RCC 7860 (cell line): Measurements from ENCODE around the gene LENEP.

Source experiments
- DNase-seq: peaks from one replicate; pipeline ENCODE4 v3.0.0-alpha.2; 2015; ENCODE audit warnings: low spot score
- FAIRE-seq: peaks from 2 replicates; lab custom pipeline; 2012; peaks lifted over from hg19 to GRCh38; lab: Jason Lieb, UNC

LENEP gene

GRCh38 chr1:155022136-155022926 is 28.9 kb downstream of the LENEP start:
- DNase-seq = no peak
- no peak for FAIRE-seq

DNA sequence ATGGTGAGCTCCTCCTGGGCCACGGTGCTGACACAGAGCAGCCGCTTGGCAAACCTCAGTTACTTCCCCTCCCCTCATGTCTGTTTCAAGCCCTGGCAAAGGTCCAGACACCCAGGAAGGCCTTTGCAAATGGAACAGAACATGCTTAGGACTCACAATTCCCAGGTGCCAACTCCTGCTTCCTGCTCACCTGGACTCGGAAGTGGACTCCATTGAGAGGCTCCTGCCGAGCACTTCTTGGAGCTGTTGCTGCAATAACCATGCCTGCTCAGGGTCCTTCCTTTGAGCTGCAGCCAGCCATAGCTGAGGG is 29.5 kb downstream of the LENEP start:
- no peak for FAIRE-seq
- DNase-seq = no peak

- DNase-seq (no peak), FAIRE-seq (no peak)
Observed at GRCh38 chr1:155023627-155024026, 30.2 kb downstream of the LENEP start.

DNA sequence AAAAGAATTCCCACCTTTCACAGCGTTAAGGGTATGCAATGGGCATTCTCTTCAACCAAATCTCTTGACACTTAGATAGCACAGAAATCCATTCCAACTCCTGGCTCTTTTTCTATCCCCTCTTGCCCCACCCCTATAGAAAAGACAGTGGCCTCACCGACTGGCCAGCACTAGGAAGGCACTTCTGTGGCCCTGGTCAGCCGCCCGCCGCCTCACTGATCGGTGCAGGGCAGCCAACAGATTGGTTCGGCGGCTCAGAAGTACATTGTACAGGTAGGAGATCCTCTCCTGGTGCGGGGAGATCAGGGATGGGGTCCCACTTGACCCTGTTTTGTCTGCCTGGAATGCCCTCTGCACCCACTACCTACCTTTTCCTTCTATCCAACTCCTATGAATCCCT is 30.9 kb downstream of the LENEP start:
- FAIRE-seq (no peak), DNase-seq (no peak)

GRCh38 chr1:155026154-155026553 is 32.8 kb downstream of the LENEP start:
- DNase-seq (no peak), FAIRE-seq (no peak)

DNA sequence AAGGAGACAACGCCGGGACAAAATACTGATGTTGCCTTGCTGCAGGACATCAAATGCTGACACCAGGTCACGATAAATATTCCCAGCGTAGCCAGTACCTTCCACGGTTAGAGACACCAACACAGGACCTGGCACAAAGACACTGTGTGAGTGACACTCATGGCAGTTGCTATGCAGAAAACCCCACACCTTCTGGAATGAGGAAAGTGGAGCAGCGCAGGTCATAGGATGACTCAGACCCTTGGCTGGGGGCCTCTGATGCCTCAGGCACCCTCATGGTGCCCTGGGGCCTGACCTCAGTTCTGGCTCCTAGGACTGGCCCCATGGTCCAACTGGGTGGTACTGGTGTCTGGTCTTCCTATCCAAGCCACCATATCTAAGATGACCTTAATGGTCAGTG is 33.2 kb downstream of the LENEP start:
- FAIRE-seq (no peak), DNase-seq (peak; percentile 64)

DNA sequence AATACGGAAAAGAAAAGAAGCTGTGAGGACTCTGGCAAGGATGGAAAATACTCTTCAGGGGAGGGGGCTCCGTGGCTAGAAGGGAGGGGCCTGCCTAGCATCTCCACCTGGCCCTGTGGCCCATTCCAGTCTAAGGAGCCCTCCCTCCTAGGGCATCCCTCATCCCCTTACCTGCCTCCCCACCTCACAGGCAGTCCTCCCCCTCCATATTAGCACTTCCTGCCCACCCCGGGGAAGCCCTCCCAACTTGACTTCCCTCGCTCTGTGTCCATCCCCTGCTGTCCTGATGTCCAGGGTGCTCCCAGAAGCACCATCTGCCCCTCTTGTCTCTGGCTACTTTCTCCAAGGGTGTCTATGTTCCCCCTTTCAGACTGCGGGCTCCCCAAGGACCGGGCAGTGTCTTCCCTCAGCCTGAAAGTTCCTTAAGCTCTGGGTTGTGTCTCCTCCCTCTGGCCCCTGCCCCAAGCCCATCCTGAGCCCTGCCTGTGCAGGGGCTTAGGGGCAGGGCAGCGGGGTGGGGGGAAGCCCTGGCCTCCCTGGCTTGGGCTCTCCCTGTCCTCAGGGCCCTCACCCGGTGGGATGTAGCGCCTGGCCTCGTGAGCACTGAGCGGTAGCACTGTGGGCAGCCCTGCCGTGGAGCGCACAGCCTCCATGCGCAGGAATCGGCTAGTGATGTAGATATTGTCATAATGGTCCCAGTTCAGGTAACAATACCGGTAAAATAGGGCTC is 36.3 kb downstream of the LENEP start:
- DNase-seq (no peak), FAIRE-seq (no peak)

DNA sequence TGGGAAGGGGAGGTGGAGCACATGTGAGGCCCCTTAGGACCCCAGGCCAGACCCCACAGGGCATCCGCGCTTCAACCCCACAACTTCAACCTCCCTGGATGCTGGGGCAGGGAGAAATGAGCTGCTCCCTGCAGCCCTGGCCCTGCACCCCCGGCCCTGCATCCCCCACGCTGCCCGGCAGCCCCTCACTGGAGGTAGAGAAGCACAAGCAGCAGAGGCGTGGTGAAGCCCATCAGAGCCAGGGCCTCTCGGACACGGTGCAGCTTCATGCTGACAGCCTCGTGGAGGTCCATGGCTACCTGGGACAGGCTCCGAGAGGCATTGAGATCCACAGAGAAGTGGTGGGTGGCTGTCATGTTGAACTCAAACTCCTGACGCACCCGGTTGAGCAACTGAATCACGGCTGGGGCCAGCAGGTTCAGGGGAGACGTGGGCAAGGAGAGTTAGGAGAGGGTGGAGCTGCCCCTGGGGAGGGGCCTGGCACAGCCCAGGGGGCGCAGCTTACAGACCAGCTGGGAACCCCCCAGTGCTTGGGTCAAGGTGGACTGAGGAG is 36.9 kb downstream of the LENEP start:
- FAIRE-seq (no peak), DNase-seq (no peak)

DNA sequence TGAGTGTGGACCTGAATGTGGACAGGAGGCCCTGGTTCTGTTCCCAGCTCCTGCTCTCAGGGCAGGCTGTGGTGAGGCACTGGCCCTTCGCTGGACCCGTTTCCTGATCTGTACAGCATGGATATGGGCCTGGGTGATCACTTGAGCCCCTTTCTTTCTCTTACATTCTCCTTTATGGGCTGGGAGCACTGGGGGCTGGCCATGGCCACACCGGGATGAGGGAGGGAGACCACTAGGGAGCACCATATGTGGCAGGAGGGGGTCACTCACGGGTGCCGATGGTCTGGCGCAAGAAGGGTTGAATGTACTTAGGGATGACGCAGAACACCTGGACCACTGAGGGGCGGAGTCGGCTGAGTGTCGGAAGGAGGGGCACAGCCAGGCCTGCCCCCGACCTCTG is 37.5 kb downstream of the LENEP start:
- DNase-seq (no peak), FAIRE-seq (no peak)

DNA sequence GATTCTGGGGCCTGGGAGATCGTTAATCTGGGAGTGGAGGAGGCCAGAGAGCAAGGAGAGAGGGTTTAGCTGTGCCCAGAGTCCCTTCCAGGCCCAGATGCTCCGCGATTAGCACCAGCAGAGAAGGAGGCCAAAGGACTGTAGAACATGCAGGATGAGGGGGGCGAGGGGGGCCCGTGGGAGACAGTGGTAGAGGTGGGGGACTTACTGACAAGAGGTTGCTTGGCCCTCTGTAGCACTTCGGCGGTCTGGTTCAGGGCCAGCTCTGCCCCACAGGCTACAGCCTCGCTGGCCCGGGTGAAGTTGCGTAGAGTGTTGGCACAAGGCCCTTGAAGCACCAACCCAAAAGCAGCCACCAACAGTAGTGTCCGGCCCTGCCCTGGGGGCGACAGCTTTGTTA is 39.5 kb downstream of the LENEP start:
- no peak for DNase-seq
- FAIRE-seq = no peak

GRCh38 chr1:155033524-155033923 is 40.1 kb downstream of the LENEP start, which contains the start of the genes DCST1 and DCST2:
DCST1 (plus strand) TSS chr1:155033824; CDS start chr1:155034037, 213 bp downstream.
DCST2 (minus strand) TSS chr1:155033781; CDS start chr1:155033701, 80 bp downstream.
- FAIRE-seq = no peak
- no peak for DNase-seq

GRCh38 chr1:155034318-155035208 is 41.2 kb downstream of the LENEP start:
- FAIRE-seq (no peak), DNase-seq (no peak)

GRCh38 chr1:155035936-155036335 is 42.5 kb downstream of the LENEP start:
- FAIRE-seq = no peak
- no peak for DNase-seq

GRCh38 chr1:155037043-155037442 is 43.7 kb downstream of the LENEP start:
- DNase-seq (no peak), FAIRE-seq (no peak)

DNA sequence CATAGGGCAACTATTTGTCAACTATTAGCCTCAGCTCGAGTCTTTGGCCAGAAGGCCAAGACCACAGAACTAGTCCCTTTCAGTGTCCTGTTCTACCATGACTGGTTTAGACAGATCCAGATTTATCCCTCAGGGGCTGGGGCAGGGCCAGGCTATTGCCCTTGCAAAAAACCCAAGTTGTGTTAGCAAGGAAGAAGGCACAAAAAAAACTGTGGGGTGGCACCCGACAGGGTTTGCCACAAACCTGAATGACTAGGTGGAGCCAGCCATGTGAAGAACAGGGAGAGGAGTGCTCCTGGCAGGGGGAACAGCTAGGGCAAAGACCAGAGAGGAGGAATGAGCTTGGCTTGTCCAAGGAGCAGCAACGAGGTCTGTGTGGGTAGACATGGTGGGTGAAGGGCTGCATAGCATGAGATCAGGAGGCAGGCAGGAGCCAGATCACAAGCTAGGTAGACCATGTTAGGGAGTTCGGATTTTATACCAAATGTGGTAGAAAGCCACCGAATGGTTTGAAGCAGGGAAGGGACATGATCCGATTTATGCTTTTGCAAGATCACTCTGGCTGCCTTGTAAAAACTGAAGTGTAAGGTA is 44.6 kb downstream of the LENEP start:
- FAIRE-seq = no peak
- DNase-seq = no peak

- peak; percentile 30 for DNase-seq
- no peak for FAIRE-seq
Observed at GRCh38 chr1:155038602-155039307, 45.4 kb downstream of the LENEP start.

DNA sequence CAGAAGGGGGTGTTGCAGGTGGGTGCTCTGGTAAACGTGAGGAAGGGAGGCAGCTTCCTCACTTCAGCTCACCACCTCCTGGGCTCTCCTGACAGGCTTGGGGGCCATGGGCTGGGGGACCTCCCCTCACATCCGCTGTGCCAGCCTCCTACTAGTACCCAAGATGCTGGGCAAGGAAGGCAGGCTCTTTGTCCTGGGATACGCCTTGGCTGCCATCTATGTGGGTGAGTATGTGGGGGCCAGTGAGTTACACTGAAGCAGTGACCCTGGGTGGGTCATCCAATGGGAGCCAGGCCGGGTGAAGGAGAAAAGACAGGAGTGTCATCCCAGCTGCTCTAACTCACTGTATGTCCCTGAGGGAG is 45.9 kb downstream of the LENEP start:
- no peak for FAIRE-seq
- DNase-seq = no peak

DNA sequence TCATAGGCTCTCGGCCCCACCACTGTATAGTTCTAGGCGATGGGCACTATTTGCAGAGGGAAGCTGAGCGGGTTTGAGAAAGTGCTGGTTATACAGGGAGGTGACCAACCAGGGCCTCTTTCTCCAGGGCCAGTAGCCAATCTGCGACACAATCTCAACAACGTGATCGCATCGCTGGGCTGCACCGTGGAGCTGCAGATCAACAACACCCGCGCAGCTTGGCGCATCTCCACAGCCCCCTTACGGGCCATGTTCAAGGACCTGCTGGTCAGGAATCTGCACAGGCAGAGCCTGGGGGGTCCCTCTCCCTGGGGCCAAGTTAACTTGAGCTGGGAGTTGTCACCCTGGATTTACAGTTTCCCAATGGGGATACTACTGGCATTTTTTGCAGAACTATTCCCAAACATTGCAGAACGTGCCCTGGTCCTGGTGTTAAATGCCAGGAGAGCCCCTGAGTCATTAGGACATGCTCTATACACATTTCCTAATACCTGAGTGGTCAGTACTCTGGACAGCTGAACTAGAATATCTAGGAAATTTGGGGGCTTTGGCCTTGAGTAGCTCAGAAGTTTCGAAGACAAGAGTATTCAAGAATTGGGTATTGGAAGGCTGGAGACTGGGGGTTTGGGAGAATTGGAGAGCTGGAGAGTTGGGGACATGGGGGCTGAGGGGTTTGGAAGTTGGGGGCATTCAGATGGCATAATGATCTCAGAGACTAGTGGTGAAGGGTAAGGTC is 47.1 kb downstream of the LENEP start:
- no peak for FAIRE-seq
- DNase-seq = no peak

- no peak for FAIRE-seq
Observed at GRCh38 chr1:155042789-155043188, 49.4 kb downstream of the LENEP start.

More at GRCh38 chr1:155042789-155043188, 49.4 kb downstream of the LENEP start:
- DNase-seq = no peak
